ENCODE data around the gene COL3A1. TPM values are rescaled to one million over a fixed set of nuclear protein-coding genes. Genes with fewer than 3 reads are reported as not detected.
A peak's percentile ranks its signal among the peaks of the same experiment; 100 is the strongest.

Gene COL3A1
- total and polyA plus RNA-seq, 10 donors = 24.9 to 397 (median 153) TPM

GRCh38 chr2:189013671-189014448 lies 39.7 kb downstream of the COL3A1 start:
- Histone ChIP-seq H3K36me3 (no peaks in the 10 kb centered on the region), H3K27ac (peak overlapping the region in 4 of 8 donors; percentile 12 to 46 (median 26)), H3K4me3 (no peak overlapping the region), H3K9me3 (no peaks in the 10 kb centered on the region), H3K4me1 (no peaks in the 10 kb centered on the region), H3K27me3 (replicated peaks in 1 of 7) (no peaks in the 10 kb centered on the region)
- no peak for DNase-seq
- intact Hi-C loops (cut with DNase I; ENCODE audit: low total_unique reads) = no loop called here
- 67 to 83% (median 75%) methylated on average over 2 of the region's 2 CpGs for WGBS, 5 donors
- no peak for TF ChIP-seq POLR2A (IDR thresholded peaks at IDR 0.05)
- TF ChIP-seq POLR2AphosphoS5 (IDR thresholded peaks at IDR 0.05) = no peak
- TF ChIP-seq, protein P1, sequence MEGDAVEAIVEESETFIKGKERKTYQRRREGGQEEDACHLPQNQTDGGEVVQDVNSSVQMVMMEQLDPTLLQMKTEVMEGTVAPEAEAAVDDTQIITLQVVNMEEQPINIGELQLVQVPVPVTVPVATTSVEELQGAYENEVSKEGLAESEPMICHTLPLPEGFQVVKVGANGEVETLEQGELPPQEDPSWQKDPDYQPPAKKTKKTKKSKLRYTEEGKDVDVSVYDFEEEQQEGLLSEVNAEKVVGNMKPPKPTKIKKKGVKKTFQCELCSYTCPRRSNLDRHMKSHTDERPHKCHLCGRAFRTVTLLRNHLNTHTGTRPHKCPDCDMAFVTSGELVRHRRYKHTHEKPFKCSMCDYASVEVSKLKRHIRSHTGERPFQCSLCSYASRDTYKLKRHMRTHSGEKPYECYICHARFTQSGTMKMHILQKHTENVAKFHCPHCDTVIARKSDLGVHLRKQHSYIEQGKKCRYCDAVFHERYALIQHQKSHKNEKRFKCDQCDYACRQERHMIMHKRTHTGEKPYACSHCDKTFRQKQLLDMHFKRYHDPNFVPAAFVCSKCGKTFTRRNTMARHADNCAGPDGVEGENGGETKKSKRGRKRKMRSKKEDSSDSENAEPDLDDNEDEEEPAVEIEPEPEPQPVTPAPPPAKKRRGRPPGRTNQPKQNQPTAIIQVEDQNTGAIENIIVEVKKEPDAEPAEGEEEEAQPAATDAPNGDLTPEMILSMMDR (IDR thresholded peaks at IDR 0.05 in 8 of 11, conservative IDR thresholded peaks at IDR 0.05 in 3 of 11) = no peak

- WGBS, 5 donors = 64 to 84% (median 76%) methylated on average over 2 of the region's 2 CpGs
- TF ChIP-seq POLR2A (IDR thresholded peaks at IDR 0.05) (no peak), POLR2AphosphoS5 (IDR thresholded peaks at IDR 0.05) (no peak)
- TF ChIP-seq, protein P1 (IDR thresholded peaks at IDR 0.05 in 8 of 11, conservative IDR thresholded peaks at IDR 0.05 in 3 of 11) = no peak
- Histone ChIP-seq H3K4me3 (no peak overlapping the region), H3K36me3 (no peaks in the 10 kb centered on the region), H3K9me3 (no peaks in the 10 kb centered on the region), H3K4me1 (no peaks in the 10 kb centered on the region), H3K27ac (peak overlapping the region in 4 of 8 donors; percentile 12 to 46 (median 26)), H3K27me3 (replicated peaks in 1 of 7) (no peaks in the 10 kb centered on the region)
- intact Hi-C loops (cut with DNase I; ENCODE audit: low total_unique reads) = no loop called here
- DNase-seq = no peak
Observed at GRCh38 chr2:189014449-189015138, 40.4 kb downstream of the COL3A1 start.

GRCh38 chr2:189015359-189015758 lies 41.2 kb downstream of the COL3A1 start:
- Histone ChIP-seq H3K4me3 (no peak overlapping the region), H3K36me3 (no peaks in the 10 kb centered on the region), H3K27me3 (replicated peaks in 1 of 7) (no peaks in the 10 kb centered on the region), H3K27ac (peak overlapping the region in 1 of 8 donors; percentile 4), H3K4me1 (no peaks in the 10 kb centered on the region), H3K9me3 (no peaks in the 10 kb centered on the region)
- DNase-seq = no peak
- TF ChIP-seq, protein P1 (IDR thresholded peaks at IDR 0.05 in 8 of 11, conservative IDR thresholded peaks at IDR 0.05 in 3 of 11) = no peak
- TF ChIP-seq POLR2A (IDR thresholded peaks at IDR 0.05) = no peak
- TF ChIP-seq POLR2AphosphoS5 (IDR thresholded peaks at IDR 0.05) = no peak
- WGBS, 5 donors = 34 to 54% (median 48%) methylated on average over 1 of the region's 1 CpG
- intact Hi-C loops (cut with DNase I; ENCODE audit: low total_unique reads) = no loop called here

GRCh38 chr2:189016311-189016861 lies 42.2 kb downstream of the COL3A1 start:
- Histone ChIP-seq H3K27ac (no peak overlapping the region), H3K36me3 (no peaks in the 10 kb centered on the region), H3K4me1 (no peaks in the 10 kb centered on the region), H3K9me3 (no peaks in the 10 kb centered on the region), H3K4me3 (no peak overlapping the region), H3K27me3 (replicated peaks in 1 of 7) (no peaks in the 10 kb centered on the region)
- intact Hi-C loops (cut with DNase I; ENCODE audit: low total_unique reads) = no loop called here
- TF ChIP-seq, protein P1 (IDR thresholded peaks at IDR 0.05 in 8 of 11, conservative IDR thresholded peaks at IDR 0.05 in 3 of 11) = no peak
- TF ChIP-seq POLR2AphosphoS5 (IDR thresholded peaks at IDR 0.05) = no peak
- TF ChIP-seq POLR2A (IDR thresholded peaks at IDR 0.05) = no peak
- DNase-seq = no peak
